NCI-H82 treated with DMSO at 0.1 percent for 48 hours (cell line): ENCODE measurements around the gene SERPINB13.

ENCODE experiments used
- DNase-seq: peaks from one replicate; lab custom pipeline; 2025; ENCODE audit not compliant: unreplicated experiment; lab: John Stamatoyannopoulos, UW

SERPINB13 gene, protein sequence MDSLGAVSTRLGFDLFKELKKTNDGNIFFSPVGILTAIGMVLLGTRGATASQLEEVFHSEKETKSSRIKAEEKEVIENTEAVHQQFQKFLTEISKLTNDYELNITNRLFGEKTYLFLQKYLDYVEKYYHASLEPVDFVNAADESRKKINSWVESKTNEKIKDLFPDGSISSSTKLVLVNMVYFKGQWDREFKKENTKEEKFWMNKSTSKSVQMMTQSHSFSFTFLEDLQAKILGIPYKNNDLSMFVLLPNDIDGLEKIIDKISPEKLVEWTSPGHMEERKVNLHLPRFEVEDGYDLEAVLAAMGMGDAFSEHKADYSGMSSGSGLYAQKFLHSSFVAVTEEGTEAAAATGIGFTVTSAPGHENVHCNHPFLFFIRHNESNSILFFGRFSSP

GRCh38 chr18:63586966-63587365 lies at the start of gene SERPINB13:
Gene SERPINB13 (plus strand): TSS chr18:63587343. CDS start chr18:63588668, 1,325 bp downstream.
- DNase-seq = no peak

DNA sequence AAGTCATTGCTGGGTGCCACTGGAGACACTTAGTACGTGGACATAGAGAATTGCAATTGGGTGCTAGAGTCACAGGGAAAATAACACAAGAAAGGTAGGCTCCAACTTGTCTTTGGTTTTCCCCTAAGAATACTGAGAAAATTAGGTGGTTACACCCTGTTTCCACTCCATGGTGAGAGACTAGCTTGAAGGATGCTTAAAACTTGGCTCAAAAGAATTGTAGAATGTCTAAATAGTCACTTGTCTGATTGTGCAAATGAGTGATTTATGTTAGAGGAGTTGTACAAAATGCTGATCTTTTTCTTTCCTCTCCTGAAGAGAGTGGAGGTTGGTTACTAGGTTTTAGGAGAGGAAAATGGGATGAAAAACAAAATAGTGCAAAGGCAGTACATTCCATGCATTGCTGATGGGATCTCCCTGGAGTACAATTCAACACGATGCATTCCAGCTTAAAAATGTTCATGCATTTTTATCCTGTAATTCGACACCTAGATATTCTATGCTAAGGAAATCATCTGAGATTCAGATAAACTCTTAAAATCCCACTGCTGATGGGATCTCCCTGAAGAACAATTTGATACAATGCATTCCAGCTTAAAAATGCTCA lies 47.1 kb upstream of the SERPINB13 start:
- no peak for DNase-seq

DNA sequence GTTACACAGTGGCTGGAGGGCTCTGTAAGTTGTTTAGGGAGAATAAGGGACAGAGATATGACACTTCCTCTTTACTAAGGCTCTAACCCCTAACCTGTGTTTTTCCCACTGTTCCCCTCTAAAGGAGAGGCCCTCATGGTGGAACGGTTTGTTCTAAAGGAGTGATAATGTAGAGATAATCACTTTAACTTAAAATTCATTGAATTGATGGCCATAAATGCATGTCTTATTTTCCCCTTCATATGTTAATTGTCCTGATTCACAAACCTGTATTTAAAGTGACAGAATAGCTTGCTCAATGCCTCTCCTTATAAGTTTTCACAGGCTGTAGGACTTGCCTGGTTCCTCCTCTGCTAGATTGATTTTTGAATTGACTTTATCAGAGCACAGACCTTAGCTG lies 45.1 kb upstream of the SERPINB13 start, which contains the start of gene SERPINB12:
Gene SERPINB12 (plus strand): TSS at position 301 of the 400 bp plus-strand sequence. CDS start 13,791 bp downstream, outside the sequence.
- no peak for DNase-seq

GRCh38 chr18:63544017-63544416 lies 43.1 kb upstream of the SERPINB13 start:
- DNase-seq = no peak

- DNase-seq = no peak
Measured at GRCh38 chr18:63545000-63545399, 42.1 kb upstream of the SERPINB13 start.

- DNase-seq = no peak
Measured at GRCh38 chr18:63550068-63550467, 37.1 kb upstream of the SERPINB13 start.

- DNase-seq = no peak
Measured at GRCh38 chr18:63551769-63552168, 35.4 kb upstream of the SERPINB13 start.

DNA sequence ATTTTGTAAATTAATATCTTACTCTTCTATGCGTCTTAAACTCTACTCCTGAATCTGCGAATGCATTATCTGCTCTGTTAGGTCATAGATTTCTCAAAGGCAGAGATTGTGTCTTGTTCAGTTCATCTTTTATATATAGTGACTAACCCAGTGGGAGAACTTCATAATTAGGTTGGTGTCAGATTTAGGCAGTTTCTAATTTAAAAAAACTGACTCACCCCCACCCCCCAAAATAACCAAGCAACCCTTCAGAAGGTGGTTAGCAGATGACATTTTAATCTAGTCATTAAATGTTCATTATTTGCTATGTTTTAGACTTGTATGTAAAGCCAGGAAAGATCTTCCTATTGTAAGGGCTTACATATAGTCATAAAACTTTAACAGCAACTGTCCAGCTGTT lies 34.6 kb upstream of the SERPINB13 start:
- no peak for DNase-seq

- no peak for DNase-seq
Measured at GRCh38 chr18:63553081-63553480, 34.1 kb upstream of the SERPINB13 start.

DNA sequence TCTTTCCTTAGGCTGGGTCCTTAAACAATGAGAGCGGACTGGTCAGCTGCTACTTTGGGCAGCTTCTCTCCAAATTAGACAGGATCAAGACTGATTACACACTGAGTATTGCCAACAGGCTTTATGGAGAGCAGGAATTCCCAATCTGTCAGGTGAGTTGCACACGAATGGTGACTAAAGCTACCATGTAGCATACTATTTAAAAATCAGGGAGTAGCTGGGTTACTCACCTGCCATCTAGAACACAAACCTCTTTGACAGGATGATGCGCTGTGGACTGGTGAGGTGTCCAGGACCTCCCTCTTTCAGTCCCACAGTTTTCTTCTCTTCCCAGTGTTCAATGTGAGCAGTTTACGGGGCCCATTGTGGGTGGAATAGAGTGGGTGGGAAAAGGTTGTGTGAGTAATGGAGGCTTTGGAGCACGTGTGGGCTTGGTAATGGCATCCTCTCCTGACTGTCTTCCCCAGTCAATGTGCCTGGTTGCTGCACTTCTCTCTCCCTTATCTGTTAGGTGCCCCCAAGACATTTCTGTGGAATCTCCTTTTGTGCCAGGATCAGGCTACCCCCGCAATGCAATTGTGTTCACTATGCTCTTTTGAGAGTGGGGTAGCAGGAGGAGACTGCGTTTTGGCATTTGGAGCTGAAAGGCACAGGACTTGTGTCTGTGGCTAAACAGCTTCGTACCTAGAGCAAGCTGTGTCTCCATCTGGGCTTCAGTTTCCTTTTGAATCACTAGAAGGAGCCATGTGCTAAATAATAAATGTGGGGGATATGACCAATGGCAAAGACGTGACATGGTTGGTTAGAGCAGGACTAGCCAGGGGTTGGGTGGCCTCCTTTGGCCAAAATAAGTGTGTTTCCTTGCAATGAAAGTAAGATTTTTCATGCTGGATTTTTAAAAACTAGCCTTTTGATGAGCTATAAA lies 27.3 kb upstream of the SERPINB13 start:
- no peak for DNase-seq

- no peak for DNase-seq
Measured at GRCh38 chr18:63562284-63562683, 24.9 kb upstream of the SERPINB13 start.

DNA sequence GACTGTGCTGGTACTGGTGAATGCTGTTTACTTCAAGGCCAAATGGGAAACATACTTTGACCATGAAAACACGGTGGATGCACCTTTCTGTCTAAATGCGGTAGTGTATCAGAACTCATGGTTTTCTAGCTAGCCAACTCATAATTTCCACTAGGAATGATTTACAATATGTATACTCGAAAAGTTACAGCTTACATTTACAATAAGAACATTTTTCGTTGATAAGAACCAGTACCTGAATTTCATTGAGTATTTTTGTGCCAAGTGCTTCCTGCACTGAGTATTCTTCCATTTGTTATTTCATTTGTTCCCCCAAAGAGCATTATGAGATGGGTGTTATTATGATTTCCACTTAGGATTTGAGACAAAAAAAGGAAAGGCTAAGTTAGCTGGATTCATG lies 23.1 kb upstream of the SERPINB13 start:
- no peak for DNase-seq

GRCh38 chr18:63564561-63564960 lies 22.6 kb upstream of the SERPINB13 start:
- no peak for DNase-seq

GRCh38 chr18:63567276-63567675 lies 19.9 kb upstream of the SERPINB13 start:
- DNase-seq = no peak

DNA sequence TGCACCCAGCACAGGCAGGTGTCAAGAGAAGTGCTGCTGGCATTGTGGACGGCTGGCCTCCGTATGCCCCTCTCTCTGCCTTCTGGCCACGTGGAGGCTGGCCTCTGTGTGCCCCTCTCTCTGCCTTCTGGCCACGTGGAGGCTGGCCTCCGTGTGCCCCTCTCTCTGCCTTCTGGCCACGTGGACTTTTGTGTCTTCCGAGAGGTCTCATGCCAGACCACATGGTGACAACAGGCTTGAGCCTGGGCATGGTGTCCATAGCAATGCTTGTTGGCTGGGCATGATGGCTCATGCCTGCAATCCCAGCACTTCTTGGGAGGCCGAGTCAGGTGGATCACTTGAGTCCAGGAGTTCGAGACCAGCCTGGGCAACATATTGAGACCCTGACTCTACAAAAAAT lies 19.3 kb upstream of the SERPINB13 start:
- no peak for DNase-seq

DNA sequence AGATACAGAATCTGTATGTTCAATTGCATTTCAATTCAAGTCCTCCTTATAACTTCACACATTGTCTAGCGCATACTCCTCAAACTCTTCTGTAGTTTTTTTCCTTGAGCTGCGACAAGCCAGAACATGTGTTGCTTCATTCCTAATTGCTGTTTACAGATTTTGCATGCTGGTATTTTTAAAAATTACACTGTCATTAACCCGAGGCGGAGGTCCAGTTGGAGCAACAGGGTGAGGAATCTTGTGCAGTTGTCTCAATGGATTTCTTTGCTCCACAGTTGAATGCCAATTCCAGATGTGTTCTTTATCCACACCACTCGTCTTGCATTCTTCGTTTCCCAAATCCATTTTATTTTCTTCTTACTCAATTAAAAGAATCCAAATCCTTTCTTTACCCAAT lies 16.4 kb upstream of the SERPINB13 start:
- DNase-seq = no peak

DNA sequence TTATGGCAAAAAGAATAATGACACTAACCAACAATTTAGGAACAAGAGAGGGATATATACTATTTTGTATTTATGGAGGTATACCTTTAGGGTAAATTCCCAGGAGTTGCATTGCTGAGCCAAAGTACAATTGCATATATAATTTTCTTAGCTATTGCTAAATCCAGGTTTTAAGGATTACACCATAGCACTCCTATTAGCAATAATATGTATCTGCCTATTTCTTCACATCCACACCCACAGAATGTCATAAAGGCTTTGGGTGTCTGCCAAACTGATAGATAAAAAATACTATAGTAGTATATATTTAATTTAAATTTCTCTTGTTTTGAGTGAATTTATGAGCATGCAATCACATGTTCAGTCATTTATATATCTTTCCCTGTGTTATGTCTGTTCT lies 11.5 kb upstream of the SERPINB13 start:
- DNase-seq = no peak

DNA sequence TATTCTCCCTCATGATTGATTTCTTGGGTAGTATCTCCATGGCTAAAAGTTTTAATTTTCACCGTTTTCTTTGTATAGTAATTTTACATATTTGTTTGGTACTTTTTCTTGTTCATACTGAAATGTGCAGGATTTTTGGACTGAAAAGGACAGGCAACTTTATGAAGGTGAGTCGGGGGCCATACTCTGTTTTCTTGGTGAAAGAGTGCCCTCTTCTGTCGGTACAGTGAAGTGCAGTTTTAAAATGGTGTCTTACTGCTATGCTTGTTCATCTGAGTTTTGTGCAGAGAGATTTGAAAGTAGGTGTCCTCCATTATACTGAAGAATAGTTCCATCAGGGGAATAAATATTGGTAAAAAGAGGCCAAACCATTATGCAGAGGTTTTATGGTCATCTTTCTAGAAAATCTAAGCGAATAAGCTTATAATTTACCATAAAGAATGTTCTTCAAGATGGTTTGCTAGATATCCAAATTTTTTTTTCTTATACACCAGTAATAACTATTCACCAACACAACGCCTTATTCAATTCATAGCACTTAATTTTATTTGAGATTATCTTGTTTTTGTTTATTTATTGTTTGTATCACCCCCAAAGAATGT lies 8.7 kb upstream of the SERPINB13 start:
- DNase-seq = no peak

DNA sequence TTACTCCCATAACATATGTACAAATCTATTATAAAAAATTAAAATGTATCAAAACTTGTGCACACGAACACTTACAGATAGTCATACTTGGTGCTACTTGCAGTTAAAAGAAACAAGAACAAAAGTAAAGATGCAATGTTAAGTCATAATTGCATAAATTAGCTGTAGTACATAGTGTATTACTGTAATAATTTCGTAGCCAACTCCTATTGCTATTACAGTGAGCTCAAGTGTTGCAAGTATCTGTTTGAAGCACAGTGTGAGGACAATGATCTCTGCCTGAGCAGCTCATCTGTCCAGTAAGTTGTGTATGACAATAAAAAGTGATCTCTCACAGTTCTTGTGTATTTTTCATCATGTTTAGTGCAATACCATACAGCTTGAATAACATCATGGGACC lies 7.5 kb upstream of the SERPINB13 start:
- no peak for DNase-seq

DNA sequence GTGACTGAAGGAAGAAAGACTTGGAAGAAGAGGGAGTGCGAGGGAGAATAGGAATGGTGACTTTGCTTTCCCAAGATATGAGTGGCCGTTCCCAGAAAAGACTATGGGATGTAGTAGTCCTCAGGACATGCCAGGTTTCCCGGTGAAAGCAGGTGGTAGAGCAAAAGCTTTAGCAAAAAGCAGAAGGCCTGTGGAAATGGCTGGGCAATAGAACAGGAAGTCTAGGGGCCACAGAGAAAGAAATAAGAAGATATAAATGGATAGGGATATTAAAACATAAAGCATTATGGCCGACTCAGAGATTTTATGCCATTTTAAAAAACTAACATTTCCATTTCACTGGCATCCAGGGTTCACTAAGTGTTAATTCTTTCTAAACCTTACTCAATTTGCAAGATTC lies 1.2 kb upstream of the SERPINB13 start:
- DNase-seq = no peak

DNA sequence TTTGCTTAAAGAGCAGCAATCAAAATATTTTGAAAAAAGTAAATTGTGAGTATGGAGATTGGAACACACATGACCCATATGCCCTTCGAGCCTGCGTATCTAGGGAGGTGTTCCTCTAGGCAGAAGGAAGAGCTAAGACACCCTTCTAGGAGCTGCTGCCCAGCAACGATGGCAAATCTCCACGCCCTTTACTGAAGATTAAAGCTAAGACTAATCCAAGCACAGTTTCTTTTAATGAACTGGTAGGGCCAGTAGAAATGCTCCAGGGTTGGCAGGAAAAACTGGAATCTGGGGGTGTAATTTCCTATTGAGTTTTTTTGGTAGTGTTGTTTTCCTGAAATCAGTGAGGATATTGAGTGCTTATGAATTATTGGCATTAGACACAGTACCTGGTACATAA lies 712 bp upstream of the SERPINB13 start:
- peak; percentile 9 for DNase-seq
